ENCODE data around the gene CDKAL1. TPM values are rescaled to one million over a fixed set of nuclear protein-coding genes. Genes with fewer than 3 reads are reported as not detected.

The CDKAL1 gene
- total and polyA plus RNA-seq, 8 donors: 13.6 to 20.7 (median 17.5) TPM

- no peak for ATAC-seq
- no peaks in the 10 kb centered on the region for H3K4me1 ChIP-seq
- intact Hi-C loops (cut with DNase I): no loop called here
- H3K27me3 ChIP-seq: no peaks in the 10 kb centered on the region
- no peak overlapping the region for H3K27ac ChIP-seq
- no peak for TF ChIP-seq CTCF (IDR thresholded peaks at IDR 0.05)
- no peaks in the 10 kb centered on the region for H3K9me3 ChIP-seq
- no peaks in the 10 kb centered on the region for H3K36me3 ChIP-seq
- H3K4me3 ChIP-seq: no peak overlapping the region
- DNase-seq: no peak
These were observed 322.5 kb downstream of the CDKAL1 start for GRCh38 chr6:20856681-20857288.

- ATAC-seq (no peak), DNase-seq (peak in 2 of 4 donors; percentile 56 to 70)
- Histone ChIP-seq H3K36me3 (no peaks in the 10 kb centered on the region), H3K4me3 (no peak overlapping the region), H3K27ac (no peak overlapping the region), H3K9me3 (no peaks in the 10 kb centered on the region), H3K4me1 (no peaks in the 10 kb centered on the region), H3K27me3 (no peaks in the 10 kb centered on the region)
- TF ChIP-seq CTCF (IDR thresholded peaks at IDR 0.05): no peak
- intact Hi-C loops (cut with DNase I): no loop called here
These were observed 327.2 kb downstream of the CDKAL1 start for GRCh38 chr6:20861481-20861880.

- no peak for DNase-seq
- no peak for ATAC-seq
- no peak for TF ChIP-seq CTCF (IDR thresholded peaks at IDR 0.05)
These were observed 331.8 kb downstream of the CDKAL1 start for GRCh38 chr6:20866036-20866435.

GRCh38 chr6:20866935-20867703, 332.9 kb downstream of the CDKAL1 start:
- H3K27ac ChIP-seq: no peak overlapping the region
- H3K36me3 ChIP-seq: no peaks in the 10 kb centered on the region
- intact Hi-C loops (cut with DNase I): no loop called here
- H3K27me3 ChIP-seq: no peaks in the 10 kb centered on the region
- no peak for TF ChIP-seq CTCF (IDR thresholded peaks at IDR 0.05)
- no peaks in the 10 kb centered on the region for H3K9me3 ChIP-seq
- DNase-seq (no peak), ATAC-seq (no peak)
- H3K4me1 ChIP-seq: no peaks in the 10 kb centered on the region
- H3K4me3 ChIP-seq: no peak overlapping the region

More at GRCh38 chr6:20866036-20866435, 331.8 kb downstream of the CDKAL1 start:
- H3K4me1 ChIP-seq: no peaks in the 10 kb centered on the region
- no peaks in the 10 kb centered on the region for H3K9me3 ChIP-seq
- H3K27me3 ChIP-seq: no peaks in the 10 kb centered on the region
- no peak overlapping the region for H3K4me3 ChIP-seq
- intact Hi-C loops (cut with DNase I): no loop called here
- no peak overlapping the region for H3K27ac ChIP-seq
- no peaks in the 10 kb centered on the region for H3K36me3 ChIP-seq

GRCh38 chr6:20868397-20869096, 334.3 kb downstream of the CDKAL1 start:
- DNase-seq (peak in 2 of 4 donors; percentile 43 to 44), ATAC-seq (no peak)
- no peaks in the 10 kb centered on the region for H3K9me3 ChIP-seq
- H3K4me3 ChIP-seq: no peak overlapping the region
- H3K27ac ChIP-seq: no peak overlapping the region
- no peak for TF ChIP-seq CTCF (IDR thresholded peaks at IDR 0.05)
- H3K4me1 ChIP-seq: no peaks in the 10 kb centered on the region
- intact Hi-C loops (cut with DNase I): no loop called here
- no peaks in the 10 kb centered on the region for H3K36me3 ChIP-seq
- H3K27me3 ChIP-seq: no peaks in the 10 kb centered on the region
